GM23338 (cell line): ENCODE measurements around the gene CACNA1C. TPM values are rescaled to one million over a fixed set of nuclear protein-coding genes. Genes with fewer than 3 reads are reported as not detected.
A peak's percentile ranks its signal among the peaks of the same experiment; 100 is the strongest.

Source experiments
- ATAC-seq: fragments of 200-7000 bp; cut with Tn5 transposase; 3 replicates; pipeline ENCODE4 v1.9.1; 2020
- DNase-seq: peaks from one replicate; pipeline ENCODE4 v3.0.0-alpha.2; 2015; ENCODE audit warnings: low spot score
- H2AFZ ChIP-seq: fragments of 200-600 bp; sonication (generic); 2 replicates; pipeline ENCODE4 v1.8.0; 2016; ENCODE audit warnings: antibody characterized with exemption, mild to moderate bottlenecking, moderate library complexity
- H3F3A ChIP-seq: fragments of 200-600 bp; sonication (generic); replicated peaks from 2 replicates; pipeline ENCODE4 v1.8.0; 2017; ENCODE audit warnings: antibody characterized with exemption, mixed run types, low read depth
- H3K27ac ChIP-seq: fragments of 200-600 bp; sonication (generic); 2 replicates; pipeline ENCODE4 v1.6.1; 2016; ENCODE audit warnings: low read depth
- H3K27me3 ChIP-seq: fragments of 200-600 bp; sonication (generic); 2 replicates; pipeline ENCODE4 v1.8.0; 2016; ENCODE audit warnings: mild to moderate bottlenecking, mixed run types, moderate library complexity; ENCODE audit not compliant: insufficient read depth
- H3K36me3 ChIP-seq: fragments of 200-600 bp; sonication (generic); 2 replicates; pipeline ENCODE4 v1.8.0; 2016; ENCODE audit warnings: mild to moderate bottlenecking; ENCODE audit not compliant: insufficient read depth
- H3K4me1 ChIP-seq: fragments of 200-600 bp; sonication (generic); 2 replicates; pipeline ENCODE4 v1.8.0; 2016; ENCODE audit warnings: mild to moderate bottlenecking, moderate library complexity; ENCODE audit not compliant: insufficient read depth
- H3K4me2 ChIP-seq: fragments of 200-600 bp; sonication (generic); 2 replicates; pipeline ENCODE4 v1.7.1; 2017; ENCODE audit warnings: mixed run types
- H3K4me3 ChIP-seq: fragments of 200-600 bp; sonication (generic); 2 replicates; pipeline ENCODE4 v1.6.1; 2016; ENCODE audit warnings: mixed run types
- H3K79me2 ChIP-seq: fragments of 200-600 bp; sonication (generic); replicated peaks from 2 replicates; pipeline ENCODE4 v1.8.0; 2017; ENCODE audit warnings: mild to moderate bottlenecking; ENCODE audit not compliant: insufficient read depth
- H3K9me2 ChIP-seq: fragments of 200-600 bp; sonication (generic); 2 replicates; pipeline ENCODE4 v1.8.0; 2017; ENCODE audit not compliant: insufficient read depth
- H4K20me1 ChIP-seq: fragments of 200-600 bp; sonication (generic); replicated peaks from 2 replicates; pipeline ENCODE4 v1.8.0; 2017; ENCODE audit warnings: mild to moderate bottlenecking; ENCODE audit not compliant: insufficient read depth
- H3K27ac Mint-ChIP-seq: 2 replicates; pipeline ENCODE4 v1.8.0; 2020; ENCODE audit warnings: inconsistent platforms, mild to moderate bottlenecking, moderate library complexity, mixed read lengths
- H3K27me3 Mint-ChIP-seq: 3 replicates; pipeline ENCODE4 v1.8.0; 2022; ENCODE audit warnings: low read depth, mild to moderate bottlenecking, moderate library complexity, mixed read lengths, inconsistent platforms; ENCODE audit not compliant: insufficient read depth, poor library complexity
- H3K36me3 Mint-ChIP-seq: 3 replicates; pipeline ENCODE4 v1.8.0; 2021; ENCODE audit warnings: low read depth, mild to moderate bottlenecking, inconsistent platforms, moderate library complexity, mixed read lengths
- H3K4me1 Mint-ChIP-seq: 3 replicates; pipeline ENCODE4 v1.8.0; 2020; ENCODE audit warnings: mild to moderate bottlenecking, inconsistent platforms, mixed read lengths
- H3K4me3 Mint-ChIP-seq: 3 replicates; pipeline ENCODE4 v1.8.0; 2021; ENCODE audit warnings: moderate library complexity, mild to moderate bottlenecking, inconsistent platforms, mixed read lengths
- H3K9me3 Mint-ChIP-seq: 3 replicates; pipeline ENCODE4 v1.8.0; 2020; ENCODE audit warnings: moderate library complexity, mild to moderate bottlenecking, inconsistent platforms, mixed read lengths
- CREB1 ChIP-seq: fragments of 250-450 bp; sonication (Bioruptor Pico); IDR thresholded peaks from 2 replicates; pipeline ENCODE4 v1.5.0; 2020; ENCODE audit warnings: low read depth, mild to moderate bottlenecking, moderate library complexity
- EZH2phosphoT487 ChIP-seq: fragments of 200-600 bp; sonication (generic); IDR thresholded peaks from one replicate; pipeline ENCODE4 v1.8.1; 2018; ENCODE audit warnings: antibody characterized with exemption; ENCODE audit not compliant: unreplicated experiment
- JUNB ChIP-seq: IDR thresholded peaks from one replicate; pipeline ENCODE4 v1.6.1; 2016; ENCODE audit warnings: antibody characterized with exemption; ENCODE audit not compliant: unreplicated experiment
- NANOG ChIP-seq: IDR thresholded peaks from 2 replicates; pipeline ENCODE4 v1.6.1; 2016; ENCODE audit warnings: antibody characterized with exemption, borderline replicate concordance
- STAT1 ChIP-seq: IDR thresholded peaks from one replicate; pipeline ENCODE4 v1.6.1; 2016; ENCODE audit warnings: antibody characterized with exemption; ENCODE audit not compliant: unreplicated experiment
- ZNF331 ChIP-seq: fragments of 250-450 bp; sonication (Bioruptor Pico); IDR thresholded peaks from 2 replicates; pipeline ENCODE4 v1.5.0; 2020; ENCODE audit warnings: low read depth, mild to moderate bottlenecking, moderate library complexity
- ZNF462 ChIP-seq: fragments of 250-450 bp; sonication (Bioruptor Pico); IDR thresholded peaks from 2 replicates; pipeline ENCODE4 v1.5.0; 2020; ENCODE audit warnings: mild to moderate bottlenecking, moderate library complexity
- polyA plus RNA-seq: library from polyadenylated mRNA; unstranded; fragments of >200 nt; fragmentation: Nextera tagmentation; extraction: Ambion mirVana; gene quantifications from 2 replicates; pipeline ENCODE4 v1.2.1, GENCODE V29; 2016
- total RNA-seq: library from RNA; depleted of rRNA; stranded (reverse); fragments of >200 nt; shearing (Covaris generic); gene quantifications from 2 replicates; pipeline ENCODE4 v1.2.3, GENCODE V29; 2014
- TF ChIP-seq, protein P1 (sequence below), 2 experiments: fragments of 200-600 bp in 1 of 2; sonication (generic) in 1 of 2; conservative IDR thresholded peaks; 2 replicates each; pipeline versions ENCODE4 v1.5.1 to v1.6.1; 2016 to 2017; ENCODE audit warnings: antibody characterized with exemption in 2 of 2, low read depth in 2 of 2, mild to moderate bottlenecking in 2 of 2, moderate library complexity in 1 of 2
- TF ChIP-seq, protein P2 (sequence below): IDR thresholded peaks from one replicate; pipeline ENCODE4 v1.6.1; 2018; ENCODE audit warnings: antibody characterized with exemption; ENCODE audit not compliant: unreplicated experiment

CACNA1C gene
- total and polyA plus RNA-seq, 2 experiments from 2014 or later: 0.78 to 2.1 TPM

- TF ChIP-seq ZNF462 (no peak), CREB1 (CRISPR knock-in tag) (no peak), JUNB (no peak), EZH2phosphoT487 (no peak), STAT1 (no peak), NANOG (no peak)
- TF ChIP-seq, protein P1, sequence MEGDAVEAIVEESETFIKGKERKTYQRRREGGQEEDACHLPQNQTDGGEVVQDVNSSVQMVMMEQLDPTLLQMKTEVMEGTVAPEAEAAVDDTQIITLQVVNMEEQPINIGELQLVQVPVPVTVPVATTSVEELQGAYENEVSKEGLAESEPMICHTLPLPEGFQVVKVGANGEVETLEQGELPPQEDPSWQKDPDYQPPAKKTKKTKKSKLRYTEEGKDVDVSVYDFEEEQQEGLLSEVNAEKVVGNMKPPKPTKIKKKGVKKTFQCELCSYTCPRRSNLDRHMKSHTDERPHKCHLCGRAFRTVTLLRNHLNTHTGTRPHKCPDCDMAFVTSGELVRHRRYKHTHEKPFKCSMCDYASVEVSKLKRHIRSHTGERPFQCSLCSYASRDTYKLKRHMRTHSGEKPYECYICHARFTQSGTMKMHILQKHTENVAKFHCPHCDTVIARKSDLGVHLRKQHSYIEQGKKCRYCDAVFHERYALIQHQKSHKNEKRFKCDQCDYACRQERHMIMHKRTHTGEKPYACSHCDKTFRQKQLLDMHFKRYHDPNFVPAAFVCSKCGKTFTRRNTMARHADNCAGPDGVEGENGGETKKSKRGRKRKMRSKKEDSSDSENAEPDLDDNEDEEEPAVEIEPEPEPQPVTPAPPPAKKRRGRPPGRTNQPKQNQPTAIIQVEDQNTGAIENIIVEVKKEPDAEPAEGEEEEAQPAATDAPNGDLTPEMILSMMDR (conservative IDR thresholded peaks at IDR 0.05; ENCODE audit: low read depth in 2 of 2): no peak
Measured at GRCh38 chr12:2627076-2627834, 574.5 kb downstream of the CACNA1C start (continued).

DNA sequence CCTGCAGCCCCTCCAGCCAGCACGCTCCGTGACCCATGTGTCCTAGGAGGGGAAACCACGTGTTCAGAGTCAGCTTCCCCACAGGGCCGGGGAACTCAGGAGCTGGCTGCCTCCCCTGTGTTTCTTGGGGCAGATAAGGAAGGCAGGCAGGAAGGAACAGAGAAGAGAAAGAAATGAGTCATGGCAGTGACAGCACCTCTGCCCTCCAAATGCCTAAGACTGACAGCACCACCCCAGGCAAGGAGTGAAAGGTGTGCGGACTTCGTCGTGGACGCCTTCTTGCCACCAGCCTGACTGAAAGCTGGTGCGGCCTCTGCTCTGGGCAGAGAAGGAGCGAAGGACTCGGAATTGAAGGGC, 575.0 kb downstream of the CACNA1C start:
- no peaks in the 10 kb centered on the region for H3F3A ChIP-seq
- no peaks in the 10 kb centered on the region; the same call in 2 of the 3 replicates for H3K9me3 Mint-ChIP-seq
- H3K36me3 ChIP-seq: no peaks in the 10 kb centered on the region
- H3K4me3 ChIP-seq: no peak overlapping the region
- ATAC-seq: no peak
- H3K4me1 Mint-ChIP-seq: peaks cover 27% of the 10 kb centered on the region
- H4K20me1 ChIP-seq: no peaks in the 10 kb centered on the region
- no peaks in the 10 kb centered on the region for H3K79me2 ChIP-seq
- no peaks in the 10 kb centered on the region for H3K27me3 ChIP-seq
- H3K36me3 Mint-ChIP-seq: no peaks in the 10 kb centered on the region
- peaks cover 22% of the 10 kb centered on the region for H3K4me1 ChIP-seq
- no peak overlapping the region for H3K27ac Mint-ChIP-seq
- peaks cover 10% of the 10 kb centered on the region for H3K27me3 Mint-ChIP-seq
- no peak for DNase-seq
- H3K4me2 ChIP-seq: no peak overlapping the region
- no peak overlapping the region for H3K27ac ChIP-seq
- H2AFZ ChIP-seq: peak overlapping the region; percentile 56; the same call in 1 of the 2 replicates
- H3K4me3 Mint-ChIP-seq: no peak overlapping the region
- H3K9me2 ChIP-seq: no peaks in the 10 kb centered on the region
- TF ChIP-seq EZH2phosphoT487 (no peak), ZNF331 (CRISPR knock-in tag) (no peak), STAT1 (no peak), CREB1 (CRISPR knock-in tag) (no peak)
- TF ChIP-seq, protein P2, sequence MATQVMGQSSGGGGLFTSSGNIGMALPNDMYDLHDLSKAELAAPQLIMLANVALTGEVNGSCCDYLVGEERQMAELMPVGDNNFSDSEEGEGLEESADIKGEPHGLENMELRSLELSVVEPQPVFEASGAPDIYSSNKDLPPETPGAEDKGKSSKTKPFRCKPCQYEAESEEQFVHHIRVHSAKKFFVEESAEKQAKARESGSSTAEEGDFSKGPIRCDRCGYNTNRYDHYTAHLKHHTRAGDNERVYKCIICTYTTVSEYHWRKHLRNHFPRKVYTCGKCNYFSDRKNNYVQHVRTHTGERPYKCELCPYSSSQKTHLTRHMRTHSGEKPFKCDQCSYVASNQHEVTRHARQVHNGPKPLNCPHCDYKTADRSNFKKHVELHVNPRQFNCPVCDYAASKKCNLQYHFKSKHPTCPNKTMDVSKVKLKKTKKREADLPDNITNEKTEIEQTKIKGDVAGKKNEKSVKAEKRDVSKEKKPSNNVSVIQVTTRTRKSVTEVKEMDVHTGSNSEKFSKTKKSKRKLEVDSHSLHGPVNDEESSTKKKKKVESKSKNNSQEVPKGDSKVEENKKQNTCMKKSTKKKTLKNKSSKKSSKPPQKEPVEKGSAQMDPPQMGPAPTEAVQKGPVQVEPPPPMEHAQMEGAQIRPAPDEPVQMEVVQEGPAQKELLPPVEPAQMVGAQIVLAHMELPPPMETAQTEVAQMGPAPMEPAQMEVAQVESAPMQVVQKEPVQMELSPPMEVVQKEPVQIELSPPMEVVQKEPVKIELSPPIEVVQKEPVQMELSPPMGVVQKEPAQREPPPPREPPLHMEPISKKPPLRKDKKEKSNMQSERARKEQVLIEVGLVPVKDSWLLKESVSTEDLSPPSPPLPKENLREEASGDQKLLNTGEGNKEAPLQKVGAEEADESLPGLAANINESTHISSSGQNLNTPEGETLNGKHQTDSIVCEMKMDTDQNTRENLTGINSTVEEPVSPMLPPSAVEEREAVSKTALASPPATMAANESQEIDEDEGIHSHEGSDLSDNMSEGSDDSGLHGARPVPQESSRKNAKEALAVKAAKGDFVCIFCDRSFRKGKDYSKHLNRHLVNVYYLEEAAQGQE: no peak
